HG03108 (cell line): ENCODE results near the gene PLAAT1.

Experiments
- ATAC-seq: cut with Tn5 transposase; IDR thresholded peaks from one replicate; pipeline ENCODE4 v1.9.1; 2021; ENCODE audit warnings: moderate library complexity; ENCODE audit not compliant: unreplicated experiment

Gene PLAAT1

DNA sequence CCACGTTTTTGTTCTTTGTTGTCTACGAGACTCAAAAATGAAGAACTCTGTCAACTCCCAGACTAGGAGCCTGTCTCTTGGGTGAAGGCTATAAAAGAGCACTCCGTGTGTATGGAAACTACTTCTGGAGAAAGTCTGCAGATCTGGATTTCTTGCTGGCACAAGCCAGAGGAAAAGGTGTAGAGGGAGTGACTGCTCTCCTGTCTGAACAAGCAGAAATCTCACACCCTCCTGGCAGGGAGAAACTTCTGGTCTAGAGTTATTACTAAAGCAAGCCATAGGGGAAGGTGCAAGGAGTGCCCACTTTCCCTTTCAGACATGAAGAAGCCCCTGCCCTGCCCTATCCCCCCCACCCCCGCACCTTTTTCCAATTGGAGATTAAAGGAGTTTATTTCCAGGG, 9.5 kb downstream of the PLAAT1 start:
- no peak for ATAC-seq

DNA sequence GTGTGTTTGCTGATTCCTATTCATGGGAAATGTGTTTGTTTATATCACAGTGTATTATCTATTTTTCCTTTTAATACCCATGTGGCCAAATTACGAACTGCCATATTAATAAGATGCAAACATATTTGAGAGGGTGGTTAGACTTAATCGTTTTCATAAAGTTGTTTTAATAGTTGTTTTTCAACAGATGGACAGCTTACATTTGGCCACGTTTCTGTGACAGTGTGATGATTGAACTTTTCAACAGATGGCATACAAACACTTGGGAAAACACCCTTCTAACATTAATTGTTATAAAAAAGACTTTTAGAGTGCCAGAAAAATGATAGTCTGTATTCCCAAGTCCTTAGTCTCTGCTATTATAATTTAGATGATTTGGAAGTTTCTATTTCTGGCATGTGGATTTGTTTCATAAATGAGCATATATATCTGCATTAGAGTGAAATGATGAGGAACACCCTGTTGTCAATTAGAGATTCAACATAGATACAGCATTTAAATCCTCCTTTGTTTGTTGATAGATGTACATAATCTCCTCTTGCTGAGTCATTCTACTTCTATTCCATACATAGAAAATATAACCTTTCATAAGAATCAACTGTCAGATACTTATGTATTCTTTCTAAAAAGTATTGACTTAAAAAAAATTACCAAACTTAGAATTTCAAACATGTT, 13.1 kb downstream of the PLAAT1 start:
- ATAC-seq: no peak

DNA sequence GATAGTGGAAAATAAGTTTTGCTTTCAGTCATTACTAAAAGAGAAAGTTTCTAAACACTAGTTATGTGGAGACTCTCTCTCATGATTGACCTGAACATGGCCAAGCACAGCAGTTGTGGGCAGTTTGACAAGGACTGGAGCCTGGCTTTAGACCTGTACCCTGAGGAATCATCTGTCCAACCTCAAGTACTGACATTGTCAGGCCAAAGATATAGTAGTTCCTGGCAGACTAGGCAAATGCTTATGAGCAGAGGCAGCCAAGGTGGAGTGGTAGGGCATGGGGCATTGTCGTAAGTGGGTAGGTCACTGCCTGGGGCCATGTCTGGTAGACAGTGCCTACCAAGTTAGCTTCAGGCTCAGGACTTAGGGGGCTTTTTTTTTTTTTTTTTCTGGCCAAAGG, 20.9 kb downstream of the PLAAT1 start:
- ATAC-seq: no peak

DNA sequence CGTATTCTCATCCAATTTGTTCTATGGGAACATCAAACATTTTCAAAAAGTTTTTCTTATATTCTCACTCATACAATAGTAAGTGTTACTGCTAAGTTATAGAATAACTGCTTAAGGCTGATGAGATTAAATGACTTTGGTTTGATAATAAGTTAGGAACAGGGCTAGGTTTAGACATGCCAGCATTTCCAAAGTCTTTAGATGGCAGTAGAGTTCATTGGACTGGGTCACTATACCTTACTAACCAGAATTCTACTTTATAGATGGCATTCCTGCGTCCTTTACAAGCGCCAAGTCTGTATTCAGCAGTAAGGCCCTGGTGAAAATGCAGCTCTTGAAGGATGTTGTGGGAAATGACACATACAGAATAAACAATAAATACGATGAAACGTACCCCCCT, 21.7 kb downstream of the PLAAT1 start:
- ATAC-seq: no peak

DNA sequence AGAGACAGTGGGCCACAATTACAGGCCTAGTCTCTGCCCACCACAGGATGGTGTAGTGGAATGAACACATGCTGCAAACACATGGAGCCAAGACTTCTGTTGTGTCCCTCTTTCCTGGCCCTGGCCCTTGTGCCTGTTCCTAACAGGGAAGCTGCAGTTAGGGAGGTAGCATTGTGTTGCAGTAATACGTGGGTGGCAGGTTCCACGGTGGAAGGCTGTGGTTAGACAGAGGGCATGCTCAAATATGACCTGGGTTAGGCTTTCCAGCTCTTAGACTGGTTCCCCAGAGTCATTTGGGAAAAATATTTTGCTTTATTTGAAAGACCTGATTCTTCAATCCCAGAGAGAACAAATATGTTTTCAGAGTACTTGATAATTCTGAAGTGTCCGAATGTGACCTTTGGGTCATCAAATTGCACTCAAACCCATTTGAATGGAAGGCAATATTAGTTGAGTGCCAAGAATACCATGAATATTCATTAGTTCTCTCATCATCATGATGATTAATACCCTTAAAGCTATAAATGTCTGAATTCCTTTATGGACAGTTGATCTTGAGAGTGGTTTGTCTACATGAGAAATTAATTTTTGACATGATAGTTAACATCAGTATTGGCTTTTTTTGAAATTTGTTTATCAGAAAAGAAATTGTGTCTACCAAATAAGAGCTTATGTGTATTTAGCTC, 28.5 kb downstream of the PLAAT1 start:
- ATAC-seq: no peak

DNA sequence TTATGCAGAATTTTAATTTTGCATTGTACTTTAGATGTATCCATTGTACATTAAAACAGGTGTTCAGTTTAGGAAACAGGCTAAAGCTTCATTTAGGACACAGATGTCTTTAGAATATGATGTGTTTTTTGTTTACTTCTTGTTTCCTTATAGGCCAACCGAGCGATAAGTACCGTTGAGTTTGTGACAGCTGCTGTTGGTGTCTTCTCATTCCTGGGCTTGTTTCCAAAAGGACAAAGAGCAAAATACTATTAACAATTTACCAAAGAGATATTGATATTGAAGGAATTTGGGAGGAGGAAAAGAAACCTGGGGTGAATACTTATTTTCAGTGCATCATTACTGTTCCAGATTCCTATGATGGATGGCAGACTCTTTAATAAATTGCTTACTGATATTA, 29.4 kb downstream of the PLAAT1 start:
- ATAC-seq: no peak

DNA sequence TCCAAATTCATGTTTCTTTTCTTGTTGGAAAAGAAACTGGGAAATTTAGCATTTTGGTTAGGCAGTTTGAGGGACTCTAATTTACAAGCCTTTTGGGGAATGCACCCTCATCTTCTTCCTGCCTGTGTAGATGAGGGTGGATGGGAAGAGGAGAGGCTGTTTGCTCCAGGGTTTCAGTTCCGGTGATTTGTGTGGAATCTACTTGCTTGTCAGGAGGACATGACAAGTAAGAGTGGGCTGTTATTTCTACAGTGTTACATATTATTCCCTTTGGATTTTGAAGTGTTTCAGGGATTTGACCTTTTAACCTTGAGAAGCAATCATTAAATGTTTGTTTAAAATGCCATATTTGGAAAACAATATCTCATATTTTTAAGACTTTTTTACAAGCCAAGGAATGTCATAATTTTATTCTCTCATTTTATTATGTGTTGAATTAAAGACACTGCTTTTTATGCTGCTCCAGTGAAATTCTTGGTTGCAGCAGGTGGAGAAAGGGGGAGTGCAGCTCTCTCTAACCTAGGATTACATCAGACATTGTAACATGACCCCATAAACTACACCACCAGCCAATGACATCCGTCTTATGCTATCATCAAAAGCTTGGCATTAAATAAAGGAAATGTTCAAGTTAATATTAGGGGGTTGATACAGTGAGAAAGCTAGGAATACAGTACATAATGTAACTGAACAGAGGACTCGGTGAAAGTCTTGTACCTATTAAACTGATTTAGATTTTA, 30.2 kb downstream of the PLAAT1 start:
- no peak for ATAC-seq

DNA sequence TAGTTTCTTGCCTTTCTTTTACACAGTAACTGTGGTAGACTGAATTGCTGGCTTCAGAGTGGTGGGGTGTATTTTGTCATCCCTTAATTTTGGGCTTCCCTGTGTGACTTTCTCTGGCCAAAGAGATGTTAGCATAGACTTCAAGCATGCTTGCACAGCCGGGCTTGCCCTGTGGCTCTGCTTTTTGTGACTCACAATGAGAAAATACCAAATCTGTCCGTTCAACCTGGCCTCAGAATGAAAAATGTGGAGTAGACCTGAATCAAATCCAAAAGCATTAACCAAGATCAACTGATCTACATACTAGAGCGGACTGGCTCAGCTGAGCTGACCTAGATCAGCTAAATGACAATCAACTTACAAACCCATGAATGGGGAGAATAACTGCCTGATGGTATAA, 51.4 kb downstream of the PLAAT1 start:
- ATAC-seq: no peak

DNA sequence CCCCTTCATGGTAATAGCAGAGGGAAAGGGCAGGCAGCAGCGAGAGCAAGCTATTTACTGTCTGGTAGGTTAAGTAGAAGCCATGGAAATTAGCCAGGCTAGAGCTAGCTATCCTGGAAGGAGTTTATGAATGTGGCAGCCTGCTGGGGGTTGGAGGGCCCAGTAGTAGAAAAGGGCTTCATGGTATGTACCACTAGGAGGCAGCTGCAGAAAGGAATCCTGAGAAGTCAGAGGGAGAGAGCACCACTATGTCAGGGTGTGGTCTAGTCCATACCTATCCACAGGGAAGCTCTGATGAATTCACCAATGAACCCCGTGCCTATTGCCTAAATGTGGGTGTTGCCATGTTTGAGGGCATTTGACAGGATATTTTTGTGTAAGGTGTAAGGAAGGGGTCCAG, 55.0 kb downstream of the PLAAT1 start:
- no peak for ATAC-seq

DNA sequence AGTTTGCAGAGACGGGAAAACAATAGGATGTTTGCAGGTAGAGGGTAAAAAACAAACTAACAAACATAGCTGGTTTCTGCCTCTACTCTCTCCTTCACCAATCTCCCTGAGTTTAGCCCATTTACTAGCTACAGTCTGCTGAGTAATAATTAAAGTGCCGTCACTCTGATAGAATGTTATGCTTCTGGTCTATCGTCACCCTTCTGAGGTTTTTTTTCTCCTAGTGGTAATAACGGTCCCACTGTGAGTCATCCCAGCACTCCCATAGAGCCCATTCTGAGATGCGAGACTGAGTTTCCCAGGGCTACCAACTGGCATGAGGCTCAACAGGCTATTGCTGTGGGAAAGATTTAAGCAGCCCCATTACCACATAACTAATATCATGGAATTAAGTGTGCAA, 56.4 kb downstream of the PLAAT1 start:
- no peak for ATAC-seq

DNA sequence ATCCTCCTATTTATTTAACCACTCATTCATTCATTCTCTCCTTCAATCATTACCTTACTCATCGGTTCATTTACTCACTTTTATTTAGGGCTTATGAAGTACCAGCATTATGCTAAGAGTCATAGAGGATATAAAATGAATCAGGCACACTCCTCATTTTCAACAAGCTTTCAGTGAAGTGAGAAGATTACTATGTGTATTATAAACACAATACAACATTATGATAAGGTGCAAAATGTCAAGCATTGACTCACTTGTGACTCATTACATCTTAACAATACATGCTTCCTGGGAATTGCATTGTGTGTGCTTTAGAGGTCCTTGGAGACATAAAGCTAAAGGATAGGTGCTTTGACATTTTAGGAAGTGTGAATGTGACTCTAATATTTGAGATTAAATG, 60.4 kb downstream of the PLAAT1 start:
- ATAC-seq: no peak

DNA sequence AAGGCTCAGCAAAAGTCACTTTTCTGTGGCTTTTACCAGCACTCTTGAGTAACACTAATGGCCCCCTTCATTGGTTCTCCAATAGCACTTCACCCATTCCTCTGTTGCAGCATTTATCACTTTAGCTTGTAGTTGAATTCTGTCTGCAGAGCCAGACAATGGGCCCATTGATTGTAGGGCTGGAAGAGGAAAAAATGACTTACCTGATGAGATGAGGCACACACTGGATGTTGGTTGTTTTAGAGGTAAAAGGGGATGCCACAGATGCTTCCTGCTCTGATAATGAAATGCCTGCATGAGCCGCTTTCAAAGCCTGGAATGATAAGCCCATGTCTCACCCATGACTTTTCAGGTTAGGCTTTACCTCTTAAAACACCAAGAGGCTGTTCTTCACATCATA, 64.3 kb downstream of the PLAAT1 start:
- no peak for ATAC-seq

DNA sequence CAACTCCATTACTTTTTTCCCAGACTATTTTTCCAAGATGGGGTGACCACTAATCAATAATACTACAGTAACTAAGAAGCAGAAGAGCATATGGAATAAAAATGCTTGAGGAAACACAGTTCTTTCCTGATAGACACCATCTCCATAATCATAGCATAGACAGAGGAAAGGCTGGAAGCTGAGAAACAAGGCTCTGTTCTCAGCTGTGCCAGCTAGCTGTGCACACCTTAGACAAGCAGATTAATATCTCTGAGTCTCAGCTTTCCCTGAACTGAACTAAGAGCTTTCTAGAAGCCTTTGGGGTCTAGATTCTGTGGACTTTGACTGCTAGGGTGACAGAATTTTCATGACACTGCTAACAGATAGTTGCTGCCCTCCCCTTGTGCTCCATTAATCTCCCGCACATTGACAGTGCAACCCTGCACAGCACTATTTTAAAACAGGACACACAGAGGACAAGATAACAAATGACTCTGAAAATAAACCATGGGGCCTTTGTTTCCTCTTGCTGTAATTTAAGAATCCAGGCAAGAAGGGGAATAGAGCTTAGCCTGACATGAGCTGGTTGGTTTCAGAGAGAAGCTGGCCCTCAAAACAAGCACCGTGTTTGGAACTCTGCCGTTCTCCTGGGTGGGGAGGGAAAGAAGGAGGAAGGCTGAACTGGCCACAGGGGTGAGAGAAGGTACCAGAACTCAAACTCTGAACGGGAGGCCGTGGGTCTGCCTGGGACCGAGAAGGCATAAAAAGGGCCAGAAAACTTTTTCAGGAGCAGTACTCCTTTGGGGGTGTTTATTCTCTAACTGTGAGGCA, 70.1 kb downstream of the PLAAT1 start:
- ATAC-seq: no peak

DNA sequence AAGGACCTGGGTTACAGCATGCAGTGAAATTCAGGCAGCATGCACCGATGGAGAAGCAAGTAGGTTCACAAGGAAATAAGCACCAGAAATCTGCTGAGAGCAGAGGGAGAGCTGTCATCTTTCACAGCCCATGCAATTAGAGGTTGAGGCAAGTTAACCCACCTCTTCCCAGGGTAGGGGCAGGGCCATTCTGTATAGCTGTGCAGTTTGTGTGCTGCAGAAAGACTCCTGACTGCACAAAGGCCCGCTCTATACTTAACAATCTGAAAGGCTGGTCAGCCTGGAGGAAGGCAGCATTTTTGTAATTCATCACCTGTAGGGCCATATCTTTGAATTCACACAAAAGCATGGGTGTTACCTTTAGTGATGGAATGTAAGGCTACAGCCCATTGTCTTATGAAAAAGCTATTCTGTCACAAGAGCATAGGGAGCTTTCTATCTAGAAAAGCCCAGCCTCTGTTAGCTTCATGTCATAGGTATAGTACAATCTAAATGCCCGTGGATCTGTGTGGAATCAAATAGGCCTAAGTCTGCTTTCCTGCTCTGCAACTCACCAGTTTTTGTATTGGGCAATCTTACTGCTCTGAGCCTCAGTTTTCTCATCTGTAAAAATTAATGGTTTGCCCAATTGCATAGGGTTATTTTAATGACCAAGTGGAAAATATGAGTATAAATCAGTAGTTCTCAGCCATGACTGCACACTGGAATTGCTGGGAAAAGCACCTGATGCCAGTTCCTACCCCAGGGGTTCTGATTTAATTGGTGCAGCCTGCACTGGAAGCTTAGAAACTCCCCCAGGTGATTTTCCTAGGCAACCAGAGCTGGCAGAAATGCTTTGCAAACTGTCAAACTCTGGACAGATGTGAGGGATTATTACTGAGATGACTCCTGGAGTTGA, 72.3 kb downstream of the PLAAT1 start:
- no peak for ATAC-seq

DNA sequence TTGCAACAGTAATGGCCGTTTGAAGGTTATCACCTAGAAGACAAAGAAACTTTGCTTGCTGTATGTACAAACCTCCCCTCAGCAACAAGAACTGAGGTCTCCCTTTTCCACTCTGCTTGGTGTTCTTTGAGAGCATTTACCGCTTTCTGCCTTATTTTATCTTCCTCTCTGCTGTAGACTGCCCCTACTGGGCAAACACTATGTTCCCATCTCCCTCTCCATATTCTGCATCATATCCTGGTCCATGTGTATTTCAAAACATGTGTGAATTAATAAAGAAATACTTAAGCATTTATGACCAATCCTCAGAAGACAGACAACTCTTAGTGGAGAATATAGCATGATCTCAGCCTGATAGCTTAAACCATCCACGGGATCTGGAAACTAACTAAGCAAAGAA, 73.1 kb downstream of the PLAAT1 start:
- no peak for ATAC-seq

DNA sequence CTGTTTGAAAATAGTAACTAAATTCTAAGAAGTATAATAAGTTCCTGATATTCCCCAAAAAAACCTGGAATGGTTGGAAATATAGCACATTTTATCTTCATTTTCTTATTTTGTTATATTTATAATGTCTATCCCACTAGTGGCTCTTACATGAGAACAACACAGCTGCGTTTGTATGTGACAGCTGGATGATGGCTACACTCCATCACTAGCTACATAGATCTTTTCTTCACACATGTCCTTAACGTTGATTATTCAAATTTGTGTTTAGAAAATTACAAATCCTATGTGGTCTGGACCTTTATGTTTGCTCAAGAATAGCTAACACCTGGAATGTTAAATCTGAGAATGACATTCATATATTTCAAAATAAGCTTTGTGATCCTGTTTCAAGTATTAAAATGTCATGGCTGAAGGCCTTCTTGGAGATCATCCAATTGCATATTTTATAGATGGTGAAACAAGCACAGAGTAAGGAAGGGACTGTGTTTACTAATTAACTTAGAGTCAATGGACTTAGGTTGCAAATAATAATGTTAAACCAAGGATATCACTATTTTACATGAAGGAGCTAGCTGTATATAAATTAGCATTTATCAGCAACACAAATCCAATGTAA, 76.8 kb downstream of the PLAAT1 start:
- no peak for ATAC-seq
